ENCODE measurements around the gene YIPF1. TPM values are rescaled to one million over a fixed set of nuclear protein-coding genes. Genes with fewer than 3 reads are reported as not detected.

Gene YIPF1
- total and polyA plus RNA-seq, 10 of the 15 experiments (the other 5 are each of a cell fraction or from before 2014, with no cell fraction given), result 13.0 to 36.0 (median 20.3) TPM

- Histone ChIP-seq H3K9me3 (replicated peaks; ENCODE audit: control insufficient read depth, insufficient read depth, low read length) (no peaks in the 10 kb centered on the region; the same call in 2 of the 3 replicates), H3K4me3 (no peak overlapping the region), H3K27me3 (replicated peaks in 1 of 2; ENCODE audit: control insufficient read depth in 2 of 2, insufficient read depth in 2 of 2, low read length in 1 of 2) (no peaks in the 10 kb centered on the region), H3K36me3 (ENCODE audit: control insufficient read depth in 2 of 2, insufficient read depth in 2 of 2, low read length in 1 of 2) (peaks cover 3 to 23% of the 10 kb centered on the region in 2 experiments), H2AFZ (ENCODE audit: control insufficient read depth, low read depth, low read length) (no peak overlapping the region), H4K20me1 (ENCODE audit: control insufficient read depth, insufficient read depth) (no peaks in the 10 kb centered on the region), H3K4me2 (ENCODE audit: control insufficient read depth, insufficient read depth) (no peak overlapping the region), H3K79me2 (ENCODE audit: control insufficient read depth, insufficient read depth, low read length) (no peaks in the 10 kb centered on the region), H3K4me1 (ENCODE audit: control insufficient read depth, insufficient read depth, low read length) (no peaks in the 10 kb centered on the region), H3K9ac (ENCODE audit: control insufficient read depth, insufficient read depth, low read length) (no peak overlapping the region), H3K27ac (ENCODE audit: control insufficient read depth, insufficient read depth) (no peak overlapping the region)
- intact Hi-C loops (cut with micrococcal nuclease; ENCODE audit: unreplicated experiment), result no loop called here
- CTCF ChIA-PET, result interaction anchor here (1.0 to 2.4 kb wide), 5 partner anchors 10 to 97 kb away, joined by 3 to 10 read pairs (median 4); no protein-coding TSS in a partner anchor
- no peak for FAIRE-seq
- ATAC-seq, result no peak
- no TSS peak for BruUV-seq (replicated peaks)
- WGBS (ENCODE audit: insufficient coverage, insufficient replicate concordance, low lambda C conversion rate, missing lambda C conversion rate), result 97% methylated on average over 2 of the region's 2 CpGs
- in situ Hi-C loops (cut with MboI), result no loop called here
- POLR2A ChIA-PET, result no interaction called here
- SMC1A ChIA-PET (ENCODE audit: uncharacterized antibody, unreplicated experiment), result no interaction called here
- TF ChIP-seq, protein P1, sequence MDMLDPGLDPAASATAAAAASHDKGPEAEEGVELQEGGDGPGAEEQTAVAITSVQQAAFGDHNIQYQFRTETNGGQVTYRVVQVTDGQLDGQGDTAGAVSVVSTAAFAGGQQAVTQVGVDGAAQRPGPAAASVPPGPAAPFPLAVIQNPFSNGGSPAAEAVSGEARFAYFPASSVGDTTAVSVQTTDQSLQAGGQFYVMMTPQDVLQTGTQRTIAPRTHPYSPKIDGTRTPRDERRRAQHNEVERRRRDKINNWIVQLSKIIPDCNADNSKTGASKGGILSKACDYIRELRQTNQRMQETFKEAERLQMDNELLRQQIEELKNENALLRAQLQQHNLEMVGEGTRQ (IDR thresholded peaks at IDR 0.05; ENCODE audit: borderline replicate concordance, low read depth, low read length), result no peak
- TF ChIP-seq SIX5 (IDR thresholded peaks at IDR 0.05; ENCODE audit: low read depth, low read length, severe bottlenecking), result no peak
- no peak for TF ChIP-seq EP300 (IDR thresholded peaks at IDR 0.05; ENCODE audit: borderline replicate concordance in 1 of 2, control insufficient read depth in 1 of 2, low read depth in 2 of 2, low read length in 2 of 2)
- no peak for TF ChIP-seq NKRF (conservative IDR thresholded peaks at IDR 0.05)
- TF ChIP-seq RFX5 (IDR thresholded peaks at IDR 0.05; ENCODE audit: low read depth, low read length), result no peak
- no peak for TF ChIP-seq PAX5 (IDR thresholded peaks at IDR 0.05; ENCODE audit: borderline replicate concordance, low read depth, low read length)
- TF ChIP-seq FOXK2 (IDR thresholded peaks at IDR 0.05), result no peak
- no peak for DNase-seq (ENCODE audit: low read depth, low spot score)
- RAD21 ChIA-PET (ENCODE audit: unreplicated experiment), result interaction anchor here (1.1 kb wide), 1 partner anchor 26 kb away, joined by 6 read pairs; no protein-coding TSS in a partner anchor
These were observed 79.1 kb downstream of the YIPF1 start for GRCh38 chr1:53810497-53810896.
